Stimulated activated CD4-positive, alpha-beta T cell treated with anti-CD3 and anti-CD28 coated beads, TNF-alpha, amount 100 ng/mL, for 4 hours (primary cell): ENCODE results near the gene PSG5.
"Not testable (repeated sequence)": the region's sequence is repeated elsewhere in the genome, so short reads cannot be mapped to it uniquely, and the experiment has no call there.

Experiments used
- DNase-seq, 3 experiments: peaks; one replicate each; pipeline ENCODE4 v3.0.0-alpha.2; 2020; ENCODE audit warnings: low read depth in 3 of 3

PSG5 gene

DNA sequence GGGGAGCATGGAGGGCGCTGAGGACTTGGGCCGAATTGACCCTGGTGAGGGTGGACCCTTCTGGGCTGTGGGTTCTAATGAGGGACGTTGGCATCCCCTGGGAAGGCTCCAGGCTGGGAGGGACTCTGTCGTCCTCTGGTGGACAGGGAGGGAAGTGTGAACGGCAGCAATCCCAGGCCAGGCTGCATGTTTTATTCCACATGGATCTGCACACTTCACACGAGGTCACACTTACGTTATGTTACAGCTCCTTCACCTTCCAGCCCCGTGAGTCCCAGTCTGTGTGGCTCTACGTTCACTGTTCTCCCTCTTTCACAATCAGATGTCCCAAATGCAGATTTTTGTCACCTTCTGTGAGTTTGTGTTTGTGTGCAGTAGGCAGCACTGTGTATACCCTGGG, 1.8 kb upstream of the PSG5 start:
- DNase-seq, result not testable (repeated sequence)

GRCh38 chr19:43181869-43182771, 4.2 kb downstream of the PSG5 start:
- DNase-seq, result not testable (repeated sequence)

DNA sequence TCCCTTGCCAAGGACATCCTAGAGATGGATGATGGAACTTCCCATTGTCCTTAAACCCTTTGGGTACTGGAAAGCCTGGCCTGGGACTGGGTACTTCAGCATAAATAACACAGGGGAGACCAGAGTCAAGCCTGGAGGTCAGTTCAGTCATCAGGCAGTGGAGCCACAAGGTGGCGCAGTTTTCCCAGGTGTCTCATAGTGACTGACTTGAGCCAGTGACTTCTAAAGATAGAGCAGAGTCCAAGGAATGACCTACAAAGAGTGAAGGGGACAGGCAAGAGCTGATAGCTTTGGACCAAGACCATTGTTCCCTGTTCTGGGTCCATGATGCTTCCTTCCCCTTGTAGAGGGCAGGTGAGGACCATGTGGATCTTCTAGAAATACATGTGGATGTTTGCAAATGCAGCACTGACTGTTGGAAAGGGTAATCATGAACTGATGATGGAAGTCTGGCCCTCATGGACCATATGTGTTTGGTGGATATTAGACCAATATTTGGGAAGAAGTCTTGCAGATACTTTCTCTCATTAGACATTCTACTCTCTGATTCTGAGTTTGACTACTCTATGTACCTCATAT, 6.7 kb downstream of the PSG5 start:
- DNase-seq, result not testable (repeated sequence)

GRCh38 chr19:43178577-43178976, 7.8 kb downstream of the PSG5 start:
- DNase-seq, result not testable (repeated sequence)

GRCh38 chr19:43165906-43166305, 20.4 kb downstream of the PSG5 start:
- DNase-seq, result not testable (repeated sequence)

- DNase-seq, result not testable (repeated sequence)
Observed at GRCh38 chr19:43163135-43163534, 23.2 kb downstream of the PSG5 start.

DNA sequence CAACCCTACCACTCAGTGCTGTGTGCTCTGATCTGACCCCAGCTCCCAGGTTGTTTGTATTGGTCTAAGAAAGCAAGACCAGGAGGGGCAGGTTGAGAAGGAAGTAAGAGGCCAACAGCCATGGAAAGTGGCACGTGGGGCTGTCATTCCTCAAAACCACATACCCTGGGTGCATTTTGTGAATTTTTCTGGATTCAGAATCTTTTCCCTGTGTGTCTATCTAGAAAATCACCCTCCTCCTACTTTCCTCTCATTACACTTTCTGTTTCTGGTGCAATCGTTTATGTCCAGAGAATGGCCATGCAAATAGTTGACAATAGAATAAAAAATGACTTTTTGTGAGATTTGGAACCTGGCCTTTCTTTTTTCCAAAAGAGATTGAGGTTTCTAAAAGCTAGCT, 24.1 kb downstream of the PSG5 start:
- DNase-seq, result not testable (repeated sequence)

- no peak for DNase-seq
Observed at GRCh38 chr19:43152214-43152613, 34.1 kb downstream of the PSG5 start.

- not testable (repeated sequence) for DNase-seq
Observed at GRCh38 chr19:43149788-43150187, 36.5 kb downstream of the PSG5 start.

DNA sequence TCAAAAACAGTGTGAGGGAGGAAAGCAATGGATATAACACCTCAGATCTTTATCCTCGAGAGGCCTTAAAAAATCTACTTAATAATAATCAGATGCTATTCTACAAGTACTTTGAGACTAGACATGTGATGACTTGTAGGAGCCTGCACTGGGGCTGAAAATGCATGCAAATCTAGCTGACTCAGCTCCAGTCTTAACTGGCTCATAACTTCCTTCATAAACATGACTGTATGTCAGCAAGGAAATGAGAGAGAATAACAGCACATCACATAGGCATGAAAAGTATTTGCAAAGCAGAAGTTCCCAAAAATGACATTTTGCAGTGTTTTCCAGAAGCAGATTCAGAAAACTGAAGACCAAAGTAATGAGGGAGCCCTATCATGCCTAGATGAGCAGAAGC, 38.1 kb downstream of the PSG5 start:
- no peak for DNase-seq

GRCh38 chr19:43141763-43142162, 44.6 kb downstream of the PSG5 start:
- not testable (repeated sequence) for DNase-seq

DNA sequence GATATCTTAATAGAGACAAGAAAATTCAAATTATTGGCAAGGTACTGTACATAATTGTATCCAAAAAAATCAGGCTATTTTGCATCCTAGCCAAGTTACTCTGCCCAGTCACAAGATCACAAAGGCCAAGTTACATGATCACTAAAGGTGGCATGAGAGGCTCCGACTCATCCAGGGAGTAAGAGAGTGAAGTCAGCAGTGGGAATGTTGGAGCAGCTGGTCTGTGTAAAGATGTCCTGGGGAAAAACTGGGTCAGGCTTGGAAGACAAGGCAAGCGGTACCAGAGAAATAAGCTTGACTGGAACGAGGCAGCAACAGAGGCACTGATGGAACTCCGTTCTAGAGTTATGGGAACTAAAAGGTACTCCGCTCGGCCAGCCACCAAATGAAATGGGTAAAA, 53.6 kb downstream of the PSG5 start:
- no peak for DNase-seq

DNA sequence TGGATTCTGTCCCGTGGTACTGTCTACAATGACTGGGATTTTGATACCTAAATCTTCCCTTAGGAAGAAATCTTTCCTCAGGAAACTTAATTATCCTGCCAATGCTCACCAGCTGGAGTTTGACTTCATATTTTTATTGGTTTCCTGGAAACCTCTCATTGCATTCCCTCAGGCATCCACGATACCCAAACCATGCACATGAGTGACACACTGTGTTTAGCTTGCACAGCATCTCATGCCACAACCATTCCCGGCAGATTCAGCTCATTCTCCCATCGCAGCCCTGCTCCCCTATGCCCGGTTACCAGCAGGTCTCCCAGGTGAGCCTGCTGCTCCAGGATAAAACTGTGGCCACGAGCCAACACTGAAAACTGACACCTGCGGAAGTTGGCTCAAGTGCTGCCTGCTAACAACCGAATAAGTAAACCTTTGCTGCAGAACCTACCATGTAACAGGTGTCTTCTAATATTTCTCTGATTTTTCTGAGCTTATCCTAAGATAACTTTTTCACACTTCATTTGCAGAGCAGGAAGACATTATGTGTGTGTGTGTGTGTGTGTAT, 55.0 kb downstream of the PSG5 start:
- not testable (repeated sequence) for DNase-seq

DNA sequence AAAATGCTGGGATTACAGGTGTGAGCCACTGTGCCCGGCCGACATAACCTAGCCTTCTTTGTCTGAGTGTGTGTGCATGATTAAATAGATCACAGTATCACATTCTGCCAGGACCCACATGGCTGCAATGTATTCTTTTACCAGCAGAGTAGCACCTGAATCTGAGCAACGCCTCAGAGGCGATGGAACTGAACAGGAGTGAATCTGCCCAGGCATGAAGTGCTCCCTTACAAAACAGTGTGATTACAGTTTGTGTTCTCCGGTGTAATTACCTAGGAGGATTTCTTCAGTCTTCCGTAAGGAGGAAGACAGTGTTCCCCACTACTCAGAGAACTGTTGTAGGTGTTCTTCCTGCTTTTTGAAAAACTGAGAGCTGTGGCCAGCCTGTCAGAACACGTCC, 57.1 kb downstream of the PSG5 start:
- DNase-seq, result not testable (repeated sequence)

- DNase-seq, result not testable (repeated sequence)
Observed at GRCh38 chr19:43127336-43127735, 59.0 kb downstream of the PSG5 start.

GRCh38 chr19:43126720-43127119, 59.6 kb downstream of the PSG5 start:
- DNase-seq, result no peak

DNA sequence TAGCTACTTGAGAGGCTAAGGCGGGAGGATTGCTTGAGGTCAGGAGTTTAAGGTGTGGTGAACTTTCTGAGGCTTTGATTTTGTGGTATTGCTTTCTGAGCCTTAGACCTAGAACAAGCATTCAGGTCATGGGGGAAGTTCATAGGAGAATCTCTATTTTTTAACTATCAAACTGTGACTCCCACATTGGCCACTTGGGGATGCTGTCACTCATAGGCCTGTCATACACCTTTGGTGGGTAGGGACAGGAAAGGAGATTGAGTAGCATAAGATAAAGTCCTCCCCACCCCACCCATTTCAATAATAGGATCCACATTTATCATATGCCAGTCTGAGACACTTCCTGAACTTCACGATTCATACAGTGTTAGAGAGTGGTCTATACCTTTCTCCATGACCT, 62.0 kb downstream of the PSG5 start:
- DNase-seq, result no peak

DNA sequence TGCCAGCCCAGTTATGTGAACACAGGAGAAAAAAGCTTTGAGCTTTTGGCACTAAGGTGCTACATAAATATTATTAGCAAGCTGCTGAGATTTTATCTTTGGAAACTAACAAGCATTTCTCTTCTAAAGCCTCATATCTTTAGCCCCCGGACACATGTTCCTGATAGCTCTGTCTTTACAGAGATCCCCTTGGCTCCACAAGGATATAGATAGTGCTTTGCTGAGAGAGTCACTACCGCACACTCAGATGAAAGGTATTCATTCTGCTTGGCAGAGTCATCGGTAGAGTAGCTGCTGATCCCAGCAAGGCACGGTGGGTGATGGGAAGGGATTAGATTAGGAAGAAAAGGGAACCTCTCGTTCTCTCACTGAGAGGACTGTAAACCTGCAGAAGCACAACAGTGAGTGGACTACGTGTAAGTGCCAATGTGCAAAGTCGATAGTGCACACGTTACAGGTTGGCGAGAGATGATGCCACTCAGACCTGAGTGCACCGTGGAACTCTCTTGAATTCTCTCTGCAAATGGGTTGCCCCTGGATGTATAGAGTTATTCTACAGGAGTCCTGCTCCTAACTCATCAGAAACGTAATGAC, 65.8 kb downstream of the PSG5 start:
- not testable (repeated sequence) for DNase-seq

DNA sequence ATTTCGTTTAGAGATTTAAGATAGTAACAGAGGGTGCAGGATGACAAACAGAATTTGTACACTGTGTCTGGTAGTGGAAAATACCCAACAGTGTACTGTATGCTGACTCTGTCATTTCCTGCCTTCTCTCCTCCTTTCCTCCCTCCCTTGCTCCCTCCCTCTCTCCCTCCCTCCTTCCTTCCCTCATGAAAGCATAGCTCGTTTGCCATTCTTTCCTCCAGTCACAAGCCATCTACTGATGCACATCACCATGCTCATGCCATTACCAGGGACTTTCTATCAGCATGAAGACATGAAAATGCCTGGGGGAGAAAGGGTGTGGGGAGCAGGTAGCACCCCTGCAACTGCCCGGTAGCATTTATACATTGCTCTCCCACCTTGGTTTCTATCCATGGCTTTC, 66.8 kb downstream of the PSG5 start:
- not testable (repeated sequence) for DNase-seq
